ENCODE results near the gene NUP42.

The NUP42 gene

GRCh38 chr7:23200331-23200730, 18.5 kb downstream of the NUP42 start:
- no peak for TF ChIP-seq CTCF (IDR thresholded peaks at IDR 0.05; ENCODE audit: low read length, missing control alignments)
- no peak for DNase-seq (ENCODE audit: low read depth)
- no peak overlapping the region for H3K4me3 ChIP-seq (replicated peaks; ENCODE audit: low read depth, low read length)

- no peak for TF ChIP-seq CTCF (IDR thresholded peaks at IDR 0.05; ENCODE audit: low read length, missing control alignments)
- no peak for DNase-seq (ENCODE audit: low read depth)
- no peak overlapping the region for H3K4me3 ChIP-seq (replicated peaks; ENCODE audit: low read depth, low read length)
Observed at GRCh38 chr7:23204241-23204640, 22.4 kb downstream of the NUP42 start.

GRCh38 chr7:23205577-23205908, 23.7 kb downstream of the NUP42 start:
- no peak overlapping the region for H3K4me3 ChIP-seq (replicated peaks; ENCODE audit: low read depth, low read length)
- no peak for TF ChIP-seq CTCF (IDR thresholded peaks at IDR 0.05; ENCODE audit: low read length, missing control alignments)
- DNase-seq (ENCODE audit: low read depth), result no peak

- H3K4me3 ChIP-seq (replicated peaks; ENCODE audit: low read depth, low read length), result no peak overlapping the region
- TF ChIP-seq CTCF (IDR thresholded peaks at IDR 0.05; ENCODE audit: low read length, missing control alignments), result no peak
- DNase-seq (ENCODE audit: low read depth), result peak; percentile 4
Observed at GRCh38 chr7:23205909-23206767, 24.3 kb downstream of the NUP42 start.

- DNase-seq (ENCODE audit: low read depth), result peak; percentile 4
- no peak for TF ChIP-seq CTCF (IDR thresholded peaks at IDR 0.05; ENCODE audit: low read length, missing control alignments)
- no peak overlapping the region for H3K4me3 ChIP-seq (replicated peaks; ENCODE audit: low read depth, low read length)
Observed at GRCh38 chr7:23207021-23207420, 25.2 kb downstream of the NUP42 start.

GRCh38 chr7:23207884-23208283, 26.0 kb downstream of the NUP42 start:
- DNase-seq (ENCODE audit: low read depth), result no peak
- no peak overlapping the region for H3K4me3 ChIP-seq (replicated peaks; ENCODE audit: low read depth, low read length)
- TF ChIP-seq CTCF (IDR thresholded peaks at IDR 0.05; ENCODE audit: low read length, missing control alignments), result no peak

GRCh38 chr7:23208316-23208715, 26.5 kb downstream of the NUP42 start:
- H3K4me3 ChIP-seq (replicated peaks; ENCODE audit: low read depth, low read length), result no peak overlapping the region
- no peak for TF ChIP-seq CTCF (IDR thresholded peaks at IDR 0.05; ENCODE audit: low read length, missing control alignments)
- DNase-seq (ENCODE audit: low read depth), result no peak

Measured in fibroblast of pulmonary artery (primary cell).